Neural cell (in vitro differentiated cells): ENCODE results near the gene DPP10.

Experiments
- CTCF ChIP-seq: fragments of 450-650 bp; IDR thresholded peaks from 2 replicates; pipeline ENCODE4 v1.5.1; 2014; ENCODE audit warnings: antibody characterized with exemption, mild to moderate bottlenecking, moderate library complexity; ENCODE audit not compliant: poor library complexity, severe bottlenecking
- EZH2 ChIP-seq: fragments of 200-600, 300-800 bp; shearing (Covaris generic), sonication (generic); IDR thresholded peaks from 2 replicates; pipeline ENCODE4 v1.6.1; 2014; ENCODE audit warnings: antibody characterized with exemption, low read length, borderline replicate concordance, mild to moderate bottlenecking; ENCODE audit not compliant: insufficient read depth, poor library complexity, severe bottlenecking
- MXI1 ChIP-seq: fragments of 450-650 bp; conservative IDR thresholded peaks from 2 replicates; pipeline ENCODE4 v1.6.1; 2014; ENCODE audit warnings: antibody characterized with exemption, mild to moderate bottlenecking; ENCODE audit not compliant: poor library complexity, severe bottlenecking

GRCh38 chr2:114421781-114422180 is 20.7 kb upstream of the DPP10 start:
- TF ChIP-seq CTCF (no peak), MXI1 (no peak), EZH2 (no peak)
